GM12801 (cell line): Measurements from ENCODE around the gene MYH10.

ENCODE experiments used
- CTCF ChIP-seq: IDR thresholded peaks from one replicate; pipeline ENCODE4 v1.5.1; 2011; ENCODE audit warnings: control low read depth; ENCODE audit not compliant: insufficient read length; ENCODE audit errors: extremely low read depth

The MYH10 gene

GRCh38 chr17:8465356-8465755 is 165.2 kb downstream of the MYH10 start:
- TF ChIP-seq CTCF: no peak

GRCh38 chr17:8464941-8465340 is 165.6 kb downstream of the MYH10 start:
- no peak for TF ChIP-seq CTCF

GRCh38 chr17:8463099-8463498 is 167.4 kb downstream of the MYH10 start:
- no peak for TF ChIP-seq CTCF

- TF ChIP-seq CTCF: no peak
Observed at GRCh38 chr17:8462564-8462963, 168.0 kb downstream of the MYH10 start.

GRCh38 chr17:8459831-8460230 is 170.7 kb downstream of the MYH10 start:
- TF ChIP-seq CTCF: no peak

- TF ChIP-seq CTCF: no peak
Observed at GRCh38 chr17:8459107-8459506, 171.4 kb downstream of the MYH10 start.

GRCh38 chr17:8458128-8458527 is 172.4 kb downstream of the MYH10 start:
- no peak for TF ChIP-seq CTCF
